MV-4-11 (cell line): ENCODE data around the gene CNGB1.
A peak's percentile ranks its signal among the peaks of the same experiment; 100 is the strongest.
"Not testable (repeated sequence)": the region's sequence is repeated elsewhere in the genome, so short reads cannot be mapped to it uniquely, and the experiment has no call there.

ENCODE experiments used
- DNase-seq: peaks from one replicate; lab custom pipeline; 2025; lab: John Stamatoyannopoulos, UW

Gene CNGB1

GRCh38 chr16:57904101-57904500 is 66.8 kb downstream of the CNGB1 start:
- DNase-seq, result no peak

DNA sequence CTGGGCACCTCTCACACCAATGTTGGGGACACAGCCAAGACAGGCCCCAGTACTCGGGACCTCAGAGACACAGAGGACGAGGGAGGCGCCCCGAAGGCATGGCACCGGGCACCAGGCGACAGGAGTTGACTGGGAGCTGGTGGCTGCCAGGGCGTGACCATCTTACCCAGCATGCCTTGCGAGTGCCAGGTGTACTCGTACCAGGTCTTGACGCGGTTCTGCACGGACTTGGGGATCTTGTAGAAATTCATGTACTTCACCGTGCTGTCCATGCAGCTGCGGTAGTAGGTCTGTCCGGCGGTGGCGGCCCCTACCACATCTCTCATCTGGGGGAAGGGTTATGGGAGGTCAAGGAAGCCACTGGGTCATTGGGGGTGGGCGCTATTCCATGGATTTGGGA is 67.3 kb downstream of the CNGB1 start:
- DNase-seq, result no peak

GRCh38 chr16:57901480-57902069 is 69.4 kb downstream of the CNGB1 start:
- no peak for DNase-seq

GRCh38 chr16:57900796-57901479 is 70.0 kb downstream of the CNGB1 start:
- DNase-seq, result no peak

DNA sequence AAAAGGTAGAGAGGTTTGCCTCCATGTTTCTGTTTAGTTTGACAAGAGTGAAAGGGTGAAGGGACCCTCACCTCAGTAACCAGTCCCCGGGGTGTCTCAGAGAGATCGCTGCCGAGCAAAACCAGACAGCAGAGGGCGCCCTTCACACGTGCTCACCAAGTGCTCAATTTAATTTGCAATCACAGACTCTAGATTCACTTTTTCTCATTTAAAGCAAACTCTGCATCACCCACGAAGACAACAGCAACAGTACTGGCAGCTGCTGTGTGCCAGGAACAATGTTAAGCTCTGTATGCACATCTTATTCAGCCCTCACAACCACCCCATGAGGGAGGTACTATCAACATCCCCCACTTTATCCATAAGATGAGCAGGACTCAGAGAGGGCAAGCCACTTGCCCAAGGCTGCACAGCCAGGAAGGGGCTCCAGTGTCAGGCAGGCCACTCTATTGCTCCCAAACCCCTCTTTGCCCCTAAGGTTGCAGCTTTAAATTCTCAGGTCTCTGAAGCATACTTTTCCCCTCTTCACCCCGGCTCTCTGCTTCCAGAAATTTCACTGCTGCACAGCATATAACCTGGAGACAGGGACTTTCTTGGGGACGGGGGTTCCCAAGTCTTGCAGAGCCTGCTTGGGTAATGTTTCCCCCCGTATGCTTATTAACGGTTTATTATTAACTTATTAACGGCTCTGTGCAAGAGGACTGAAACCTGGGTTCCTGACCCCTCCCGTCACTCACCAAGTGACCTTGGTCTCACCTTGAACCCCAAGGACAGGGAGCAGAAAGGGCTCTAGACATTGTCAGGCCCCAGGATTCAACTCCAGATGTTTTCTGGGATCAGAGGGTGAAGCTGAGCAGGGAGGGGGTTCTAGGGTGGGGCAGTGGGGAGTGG is 70.9 kb downstream of the CNGB1 start:
- DNase-seq, result peak; percentile 48

DNA sequence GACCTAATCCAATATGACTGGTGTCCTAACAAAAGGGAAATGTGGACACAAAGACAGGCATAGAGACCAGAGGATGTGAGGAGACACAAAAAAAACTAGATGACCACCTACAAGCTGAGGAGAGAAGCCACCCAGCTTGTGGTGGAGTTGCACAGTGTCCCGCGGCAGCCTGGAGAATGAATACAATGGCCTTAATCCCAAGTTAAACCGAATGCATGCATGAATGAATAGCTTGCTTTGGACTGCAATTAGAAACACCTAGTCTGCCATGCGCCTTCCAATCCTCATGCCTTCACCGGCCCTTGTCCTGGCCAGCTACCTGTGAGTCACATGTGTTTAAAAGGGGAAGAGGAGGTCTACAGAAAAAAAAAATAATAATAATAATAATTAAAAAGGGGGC is 72.0 kb downstream of the CNGB1 start:
- DNase-seq, result no peak

DNA sequence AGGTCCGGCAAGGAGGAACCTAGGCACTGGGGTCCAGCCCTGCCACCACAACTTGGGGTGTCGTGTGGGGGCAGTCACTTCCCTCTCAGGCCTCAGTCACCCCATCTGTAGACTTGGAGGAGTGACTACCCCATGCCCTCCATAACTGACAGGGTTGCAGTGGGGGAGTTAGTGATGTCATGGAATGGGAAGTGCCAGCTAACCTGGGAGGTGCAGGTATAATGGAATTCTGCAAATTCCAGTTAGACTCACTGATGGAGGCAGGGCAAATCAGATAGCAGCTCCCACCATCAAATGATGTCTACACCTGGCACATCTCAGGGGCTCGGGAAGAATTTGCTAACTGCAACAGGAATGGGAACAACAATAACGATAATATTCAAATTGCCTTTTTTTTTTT is 72.9 kb downstream of the CNGB1 start:
- DNase-seq, result no peak

DNA sequence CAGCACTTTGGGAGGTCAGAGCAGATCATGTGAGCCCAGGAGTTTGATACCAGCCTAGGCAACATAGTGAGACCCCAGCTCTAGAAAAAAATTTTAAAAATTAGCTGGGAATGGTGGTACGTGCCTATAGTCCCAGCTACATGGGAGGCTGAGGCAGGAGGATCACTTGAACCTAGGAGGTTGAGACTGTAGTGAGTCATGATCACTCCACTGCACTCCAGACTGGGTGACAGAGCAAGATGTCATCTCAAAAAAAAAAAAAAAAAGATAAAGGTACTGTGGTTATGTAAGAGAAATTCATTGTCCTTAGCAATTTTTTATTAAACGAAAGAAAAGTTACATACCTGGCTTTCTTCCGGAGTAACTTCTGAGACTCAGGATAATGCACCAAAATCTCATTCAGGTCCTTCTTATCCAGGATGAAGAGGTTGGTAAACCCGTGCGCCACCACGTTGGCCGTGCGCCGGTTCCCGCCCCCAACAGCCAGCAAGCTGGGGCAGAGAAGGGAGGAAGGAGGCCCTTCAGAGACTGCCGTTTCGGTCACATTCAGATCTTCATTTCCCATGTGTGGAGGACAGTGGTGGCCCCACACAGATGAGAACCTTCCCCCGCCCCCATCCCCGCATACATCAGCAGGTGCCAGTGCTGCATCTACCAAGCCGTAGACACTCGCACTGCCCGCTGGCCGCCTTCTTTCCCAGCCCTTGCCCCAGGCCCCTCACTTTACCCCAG is 73.7 kb downstream of the CNGB1 start:
- DNase-seq, result no peak

GRCh38 chr16:57895081-57895547 is 75.8 kb downstream of the CNGB1 start:
- not testable (repeated sequence) for DNase-seq

- DNase-seq, result no peak
Observed at GRCh38 chr16:57894390-57895080, 76.4 kb downstream of the CNGB1 start.

GRCh38 chr16:57893559-57894389 is 77.2 kb downstream of the CNGB1 start:
- DNase-seq, result peak; percentile 61

- DNase-seq, result no peak
Observed at GRCh38 chr16:57893217-57893558, 77.7 kb downstream of the CNGB1 start.

- DNase-seq, result no peak
Observed at GRCh38 chr16:57892447-57893096, 78.4 kb downstream of the CNGB1 start.

DNA sequence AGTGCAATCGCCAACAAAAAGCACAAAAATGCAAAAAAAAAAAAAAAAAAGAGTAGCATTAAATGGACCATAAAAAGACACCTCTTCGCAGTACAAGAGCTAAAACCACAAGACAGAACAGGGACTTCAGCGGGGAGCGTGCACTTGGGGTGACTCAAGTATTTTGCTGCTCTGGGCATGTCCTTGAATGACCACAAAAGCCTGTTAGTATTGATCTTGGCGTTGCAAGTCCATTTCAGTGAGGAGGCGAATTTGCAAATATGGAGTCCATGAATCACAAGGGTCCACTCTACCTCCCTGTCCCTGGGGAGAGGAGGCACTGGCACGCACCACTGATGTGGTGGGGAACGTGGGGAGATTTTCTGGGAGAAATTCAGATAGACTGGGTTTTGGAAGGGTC is 78.9 kb downstream of the CNGB1 start:
- DNase-seq, result peak; percentile 17

DNA sequence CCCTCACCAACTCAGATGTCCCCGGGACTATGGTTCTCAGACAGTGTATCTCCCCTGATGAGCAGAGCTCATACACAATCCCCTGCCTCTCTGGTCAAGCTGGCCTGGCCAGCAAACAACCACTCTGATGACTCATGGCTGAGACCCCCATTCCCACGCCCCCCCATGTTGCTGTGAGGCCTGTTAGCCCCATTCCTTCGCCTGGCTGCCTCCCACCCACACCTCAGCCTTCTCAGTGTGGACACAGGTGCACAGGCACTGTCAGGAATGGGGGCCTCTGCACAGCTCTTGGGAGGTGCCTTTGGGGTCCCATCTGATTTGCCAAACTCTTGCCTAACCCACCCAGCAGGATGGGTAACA is 80.2 kb downstream of the CNGB1 start:
- no peak for DNase-seq

GRCh38 chr16:57889960-57890751 is 80.8 kb downstream of the CNGB1 start:
- no peak for DNase-seq

GRCh38 chr16:57889522-57889921 is 81.4 kb downstream of the CNGB1 start:
- no peak for DNase-seq

DNA sequence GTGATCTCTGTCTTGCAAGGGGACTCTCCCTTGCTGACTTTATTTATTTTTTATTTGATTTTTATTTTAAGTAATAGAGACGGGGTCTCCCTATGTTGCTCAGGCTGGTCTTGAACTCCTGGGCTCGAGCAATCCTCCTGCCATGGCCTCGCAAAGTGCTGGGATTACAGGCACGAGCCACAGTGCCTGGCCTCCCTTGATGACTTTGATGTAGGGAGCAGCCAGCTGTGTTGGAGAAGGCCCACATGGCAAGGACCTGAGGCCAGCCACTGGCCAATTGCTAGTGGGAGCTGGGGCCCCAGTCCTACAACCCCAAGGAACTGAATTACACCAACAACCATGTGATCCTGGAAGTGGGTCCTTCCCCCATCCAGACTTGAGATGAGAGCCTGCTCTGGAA is 81.8 kb downstream of the CNGB1 start:
- no peak for DNase-seq

- DNase-seq, result no peak
Observed at GRCh38 chr16:57888128-57888527, 82.8 kb downstream of the CNGB1 start.

GRCh38 chr16:57887711-57888110 is 83.2 kb downstream of the CNGB1 start:
- DNase-seq, result no peak
